ENCODE results near the gene SDK2. TPM values are rescaled to one million over a fixed set of nuclear protein-coding genes. Genes with fewer than 3 reads are reported as not detected.

The SDK2 gene
- total and polyA plus RNA-seq, 2 donors from 2014 or later, result 0.37 to 2.4 TPM

GRCh38 chr17:73439597-73439996 lies 204.6 kb downstream of the SDK2 start:
- DNase-seq (peak in 1 of 5 donors; percentile 25), FAIRE-seq (no peak)
- no peaks in the 10 kb centered on the region for H3K36me3 ChIP-seq (ENCODE audit: control insufficient read depth in 2 of 3, insufficient read depth in 3 of 3, low read length in 3 of 3)
- intact Hi-C loops (cut with DNase I), result no loop called here
- TF ChIP-seq CTCF (IDR thresholded peaks at IDR 0.05; ENCODE audit: borderline replicate concordance, extremely low read depth, insufficient read depth), result no peak
- H3K4me3 ChIP-seq (ENCODE audit: low read length in 3 of 3), result no peak overlapping the region
- no peak overlapping the region for H3K27ac ChIP-seq (ENCODE audit: low read depth in 2 of 2, low read length in 2 of 2)
- no peaks in the 10 kb centered on the region for H3K4me1 ChIP-seq (ENCODE audit: control insufficient read depth in 2 of 3, insufficient read depth in 2 of 3, low read depth in 1 of 3, low read length in 3 of 3)
- H3K27me3 ChIP-seq (ENCODE audit: control insufficient read depth, insufficient read depth, low read length), result no peaks in the 10 kb centered on the region
- no peak overlapping the region for H3K9ac ChIP-seq (ENCODE audit: low read length in 3 of 3)
- no peaks in the 10 kb centered on the region for H3K9me3 ChIP-seq (ENCODE audit: control insufficient read depth in 2 of 3, insufficient read depth in 1 of 3, low read length in 3 of 3)

- Histone ChIP-seq H3K36me3 (ENCODE audit: control insufficient read depth in 2 of 3, insufficient read depth in 3 of 3, low read length in 3 of 3) (no peaks in the 10 kb centered on the region), H3K9me3 (ENCODE audit: control insufficient read depth in 2 of 3, insufficient read depth in 1 of 3, low read length in 3 of 3) (no peaks in the 10 kb centered on the region), H3K9ac (ENCODE audit: low read length in 3 of 3) (no peak overlapping the region), H3K27me3 (ENCODE audit: control insufficient read depth, insufficient read depth, low read length) (no peaks in the 10 kb centered on the region), H3K4me1 (ENCODE audit: control insufficient read depth in 2 of 3, insufficient read depth in 2 of 3, low read depth in 1 of 3, low read length in 3 of 3) (no peaks in the 10 kb centered on the region), H3K4me3 (ENCODE audit: low read length in 3 of 3) (no peak overlapping the region), H3K27ac (ENCODE audit: low read depth in 2 of 2, low read length in 2 of 2) (no peak overlapping the region)
- FAIRE-seq (no peak), DNase-seq (peak in 1 of 5 donors; percentile 59)
- no peak for TF ChIP-seq CTCF (IDR thresholded peaks at IDR 0.05; ENCODE audit: borderline replicate concordance, extremely low read depth, insufficient read depth)
- intact Hi-C loops (cut with DNase I), result no loop called here
These were observed 206.4 kb downstream of the SDK2 start for GRCh38 chr17:73437826-73438225.

GRCh38 chr17:73436954-73437353 lies 207.3 kb downstream of the SDK2 start:
- H3K4me3 ChIP-seq (ENCODE audit: low read length in 3 of 3), result no peak overlapping the region
- no peaks in the 10 kb centered on the region for H3K27me3 ChIP-seq (ENCODE audit: control insufficient read depth, insufficient read depth, low read length)
- intact Hi-C loops (cut with DNase I), result no loop called here
- DNase-seq, result peak in 1 of 5 donors; percentile 10
- H3K9ac ChIP-seq (ENCODE audit: low read length in 3 of 3), result no peak overlapping the region
- no peaks in the 10 kb centered on the region for H3K4me1 ChIP-seq (ENCODE audit: control insufficient read depth in 2 of 3, insufficient read depth in 2 of 3, low read depth in 1 of 3, low read length in 3 of 3)
- H3K9me3 ChIP-seq (ENCODE audit: control insufficient read depth in 2 of 3, insufficient read depth in 1 of 3, low read length in 3 of 3), result no peaks in the 10 kb centered on the region
- H3K27ac ChIP-seq (ENCODE audit: low read depth in 2 of 2, low read length in 2 of 2), result no peak overlapping the region
- no peak for FAIRE-seq
- no peaks in the 10 kb centered on the region for H3K36me3 ChIP-seq (ENCODE audit: control insufficient read depth in 2 of 3, insufficient read depth in 3 of 3, low read length in 3 of 3)
- TF ChIP-seq CTCF (IDR thresholded peaks at IDR 0.05; ENCODE audit: borderline replicate concordance, extremely low read depth, insufficient read depth), result no peak

- Histone ChIP-seq H3K9me3 (ENCODE audit: control insufficient read depth in 2 of 3, insufficient read depth in 1 of 3, low read length in 3 of 3) (no peaks in the 10 kb centered on the region), H3K9ac (ENCODE audit: low read length in 3 of 3) (no peak overlapping the region), H3K36me3 (ENCODE audit: control insufficient read depth in 2 of 3, insufficient read depth in 3 of 3, low read length in 3 of 3) (no peaks in the 10 kb centered on the region), H3K4me3 (ENCODE audit: low read length in 3 of 3) (no peak overlapping the region), H3K4me1 (ENCODE audit: control insufficient read depth in 2 of 3, insufficient read depth in 2 of 3, low read depth in 1 of 3, low read length in 3 of 3) (no peaks in the 10 kb centered on the region), H3K27me3 (ENCODE audit: control insufficient read depth, insufficient read depth, low read length) (no peaks in the 10 kb centered on the region), H3K27ac (ENCODE audit: low read depth in 2 of 2, low read length in 2 of 2) (no peak overlapping the region)
- FAIRE-seq (no peak), DNase-seq (no peak)
- TF ChIP-seq CTCF (IDR thresholded peaks at IDR 0.05; ENCODE audit: borderline replicate concordance, extremely low read depth, insufficient read depth), result no peak
- intact Hi-C loops (cut with DNase I), result no loop called here
These were observed 208.8 kb downstream of the SDK2 start for GRCh38 chr17:73435412-73435811.

Data from kidney (tissue), 14 donors.